UCSD-AML1 (cell line): ENCODE measurements around the gene XPR1.
A peak's percentile ranks its signal among the peaks of the same experiment; 100 is the strongest.

Experiments used
- DNase-seq: peaks from one replicate; lab custom pipeline; 2025; ENCODE audit not compliant: unreplicated experiment; lab: John Stamatoyannopoulos, UW

Gene XPR1

GRCh38 chr1:180631766-180632325, at the start of gene XPR1:
XPR1 (plus strand) TSS chr1:180632022; CDS start chr1:180632202, 180 bp downstream.
- peak; percentile 97 for DNase-seq

- no peak for DNase-seq
Observed at GRCh38 chr1:180584869-180585268, 47.0 kb upstream of the XPR1 start.

- DNase-seq = no peak
Observed at GRCh38 chr1:180585994-180586359, 45.8 kb upstream of the XPR1 start.

GRCh38 chr1:180586671-180587155, 45.1 kb upstream of the XPR1 start:
- DNase-seq = no peak

GRCh38 chr1:180588121-180588520, 43.7 kb upstream of the XPR1 start:
- no peak for DNase-seq

- no peak for DNase-seq
Observed at GRCh38 chr1:180590889-180591288, 40.9 kb upstream of the XPR1 start.

- no peak for DNase-seq
Observed at GRCh38 chr1:180593382-180593781, 38.4 kb upstream of the XPR1 start.

- DNase-seq = no peak
Observed at GRCh38 chr1:180594723-180595122, 37.1 kb upstream of the XPR1 start.

- DNase-seq = no peak
Observed at GRCh38 chr1:180595966-180596365, 35.9 kb upstream of the XPR1 start.

GRCh38 chr1:180597520-180597919, 34.3 kb upstream of the XPR1 start:
- DNase-seq = no peak

GRCh38 chr1:180598333-180598974, 33.4 kb upstream of the XPR1 start:
- DNase-seq = no peak

- no peak for DNase-seq
Observed at GRCh38 chr1:180600343-180600742, 31.5 kb upstream of the XPR1 start.

- no peak for DNase-seq
Observed at GRCh38 chr1:180601512-180601911, 30.3 kb upstream of the XPR1 start.

- DNase-seq = no peak
Observed at GRCh38 chr1:180603223-180603849, 28.5 kb upstream of the XPR1 start.

GRCh38 chr1:180603850-180604226, 28.0 kb upstream of the XPR1 start:
- no peak for DNase-seq

GRCh38 chr1:180606155-180606554, 25.7 kb upstream of the XPR1 start:
- no peak for DNase-seq

- no peak for DNase-seq
Observed at GRCh38 chr1:180609643-180610555, 21.9 kb upstream of the XPR1 start.

- DNase-seq = no peak
Observed at GRCh38 chr1:180610556-180611015, 21.2 kb upstream of the XPR1 start.

- peak; percentile 30 for DNase-seq
Observed at GRCh38 chr1:180611016-180611930, 20.5 kb upstream of the XPR1 start.

GRCh38 chr1:180612632-180613031, 19.2 kb upstream of the XPR1 start:
- DNase-seq = no peak
